Mesendoderm (in vitro differentiated cells): ENCODE results near the gene CPA1.

ENCODE experiments used
- DNase-seq: peaks from one replicate; pipeline ENCODE4 v3.0.0; 2013
- H2AK5ac ChIP-seq: 2 replicates; pipeline ENCODE4 v1.6.1; 2013; ENCODE audit warnings: low read length, inconsistent platforms
- H2BK120ac ChIP-seq: 2 replicates; pipeline ENCODE4 v1.6.1; 2013; ENCODE audit warnings: low read depth, mild to moderate bottlenecking, low read length, moderate library complexity, mixed read lengths
- H2BK15ac ChIP-seq: replicated peaks from 2 replicates; pipeline ENCODE4 v1.6.1; 2013; ENCODE audit warnings: low read depth, mild to moderate bottlenecking, moderate library complexity
- H2BK5ac ChIP-seq: 2 replicates; pipeline ENCODE4 v1.6.1; 2013; ENCODE audit warnings: low read length, inconsistent platforms
- H3K18ac ChIP-seq: 2 replicates; pipeline ENCODE4 v1.6.1; 2013; ENCODE audit warnings: mild to moderate bottlenecking, low read length, mixed read lengths
- H3K23ac ChIP-seq: one replicate; pipeline ENCODE4 v1.6.1; 2013; ENCODE audit warnings: low read length
- H3K27ac ChIP-seq: 2 replicates; pipeline ENCODE4 v1.5.1; 2013; ENCODE audit warnings: low read depth, mild to moderate bottlenecking, inconsistent platforms, low read length, moderate library complexity
- H3K27me3 ChIP-seq: 2 replicates; pipeline ENCODE4 v1.6.1; 2013; ENCODE audit warnings: low read length, control low read depth, mild to moderate bottlenecking, inconsistent platforms; ENCODE audit not compliant: insufficient read depth, poor library complexity
- H3K36me3 ChIP-seq: 2 replicates; pipeline ENCODE4 v1.6.1; 2013; ENCODE audit warnings: low read length, inconsistent platforms; ENCODE audit not compliant: control insufficient read depth, insufficient read depth
- H3K4ac ChIP-seq: one replicate; pipeline ENCODE4 v1.6.1; 2013; ENCODE audit warnings: low read depth, mild to moderate bottlenecking, low read length, moderate library complexity
- H3K4me1 ChIP-seq: 2 replicates; pipeline ENCODE4 v1.6.1; 2013; ENCODE audit warnings: low read depth, low read length, inconsistent platforms; ENCODE audit not compliant: control insufficient read depth
- H3K4me2 ChIP-seq: 2 replicates; pipeline ENCODE4 v1.6.1; 2013; ENCODE audit warnings: low read length
- H3K4me3 ChIP-seq: 2 replicates; pipeline ENCODE4 v1.5.1; 2013; ENCODE audit warnings: mild to moderate bottlenecking, low read length
- H3K56ac ChIP-seq: one replicate; pipeline ENCODE4 v1.6.1; 2013; ENCODE audit warnings: low read length
- H3K79me1 ChIP-seq: 2 replicates; pipeline ENCODE4 v1.6.1; 2013; ENCODE audit warnings: low read length, inconsistent platforms
- H3K79me2 ChIP-seq: 2 replicates; pipeline ENCODE4 v1.6.1; 2013; ENCODE audit warnings: mild to moderate bottlenecking, low read length; ENCODE audit not compliant: control insufficient read depth, insufficient read depth
- H3K9ac ChIP-seq: 2 replicates; pipeline ENCODE4 v1.6.1; 2013; ENCODE audit warnings: low read length, inconsistent platforms
- H4K5ac ChIP-seq: one replicate; pipeline ENCODE4 v1.6.1; 2013; ENCODE audit warnings: low read length
- H4K8ac ChIP-seq: one replicate; pipeline ENCODE4 v1.6.1; 2013; ENCODE audit warnings: low read depth, mild to moderate bottlenecking, control low read depth, low read length, moderate library complexity
- WGBS: extraction: QIAGEN DNeasy Blood & Tissue Kit; methylation state at CpG from one replicate; pipeline ENCODE4 v1.1.7; 2013; ENCODE audit warnings: low lambda C conversion rate, missing lambda C conversion rate; ENCODE audit not compliant: insufficient coverage; ENCODE audit errors: extremely low coverage; 5-methylcytosine and 5-hydroxymethylcytosine counted together

The CPA1 gene

DNA sequence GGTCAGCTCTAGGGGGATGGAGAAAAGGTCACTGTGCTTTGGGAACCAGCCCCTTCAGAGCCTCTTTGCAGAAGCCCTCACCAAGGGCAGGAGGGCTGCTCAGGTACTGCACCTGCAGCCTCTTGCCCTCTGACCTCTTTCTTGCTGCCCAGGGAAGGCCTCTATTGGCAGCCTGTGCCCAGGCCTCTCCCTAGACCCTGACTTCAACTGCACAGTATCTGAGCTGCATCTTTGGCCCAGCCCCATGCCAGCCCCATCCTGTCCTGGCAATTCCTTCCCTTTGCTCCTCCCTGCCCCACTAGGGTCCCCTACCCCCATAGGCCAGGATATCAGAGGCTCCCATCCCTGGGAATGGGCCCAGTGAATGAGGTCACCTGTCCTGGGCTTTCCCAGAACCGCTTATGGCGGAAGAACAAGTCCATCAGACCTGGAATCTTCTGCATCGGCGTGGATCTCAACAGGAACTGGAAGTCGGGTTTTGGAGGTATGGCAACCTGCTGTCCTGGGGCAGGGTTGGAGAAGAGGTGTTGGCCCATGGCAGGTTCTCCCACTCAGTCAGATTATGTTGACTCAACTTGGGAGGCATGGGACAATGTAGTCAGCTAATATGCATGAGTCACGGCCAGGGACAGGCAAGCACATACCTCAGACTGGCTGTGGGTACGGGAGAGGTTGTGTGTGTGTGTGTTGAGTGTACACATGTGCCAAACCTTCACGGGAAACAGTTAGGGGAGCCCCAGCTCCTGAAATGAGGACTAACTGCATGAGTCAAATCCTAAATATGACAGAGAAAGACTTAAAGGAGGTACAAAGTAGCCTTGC lies 17.1 kb upstream of the CPA1 start:
- DNase-seq, result peak; percentile 45
- no peak overlapping the region for H3K9ac ChIP-seq
- H2BK5ac ChIP-seq, result no peak overlapping the region
- H3K36me3 ChIP-seq, result no peaks in the 10 kb centered on the region
- H4K8ac ChIP-seq, result no peak overlapping the region
- no peak overlapping the region for H2AK5ac ChIP-seq
- no peaks in the 10 kb centered on the region for H3K79me2 ChIP-seq
- no peak overlapping the region for H3K27ac ChIP-seq
- no peak overlapping the region for H2BK120ac ChIP-seq
- no peak overlapping the region for H3K4ac ChIP-seq
- H3K4me1 ChIP-seq, result no peaks in the 10 kb centered on the region
- no peak overlapping the region for H3K23ac ChIP-seq
- H2BK15ac ChIP-seq, result no peak overlapping the region
- no peak overlapping the region for H3K4me3 ChIP-seq
- H3K27me3 ChIP-seq, result no peaks in the 10 kb centered on the region
- no peak overlapping the region for H3K18ac ChIP-seq
- no CpG with 5 or more reads among the region's 8 CpGs for whole genome bisulfite sequencing
- no peaks in the 10 kb centered on the region for H3K79me1 ChIP-seq
- H3K56ac ChIP-seq, result no peak overlapping the region
- H4K5ac ChIP-seq, result no peak overlapping the region
- H3K4me2 ChIP-seq, result no peak overlapping the region

DNA sequence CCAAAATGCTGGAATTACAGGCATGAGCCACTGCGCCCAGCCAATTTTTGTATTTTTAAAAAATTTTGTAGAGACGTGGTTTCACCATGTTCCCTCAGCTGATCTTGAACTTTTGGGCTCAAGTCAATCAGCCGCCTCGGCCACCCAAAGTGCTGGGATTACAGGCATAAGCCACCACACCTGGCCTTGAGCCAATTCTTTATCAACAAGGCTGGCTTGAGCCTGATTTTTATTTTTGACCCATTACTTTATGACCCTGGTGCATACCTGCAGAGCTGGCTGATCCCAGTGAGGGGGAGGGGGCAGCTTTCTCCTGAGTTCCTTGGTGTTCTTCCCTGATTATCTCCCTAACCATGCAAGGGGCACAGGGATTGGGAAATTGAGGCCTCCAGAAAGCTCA lies 15.8 kb upstream of the CPA1 start:
- no peaks in the 10 kb centered on the region for H3K79me2 ChIP-seq
- no peak overlapping the region for H3K27ac ChIP-seq
- no peak overlapping the region for H3K23ac ChIP-seq
- DNase-seq, result no peak
- no peaks in the 10 kb centered on the region for H3K4me1 ChIP-seq
- no peak overlapping the region for H2BK5ac ChIP-seq
- no peak overlapping the region for H4K8ac ChIP-seq
- no peaks in the 10 kb centered on the region for H3K36me3 ChIP-seq
- H3K79me1 ChIP-seq, result no peaks in the 10 kb centered on the region
- H3K4me3 ChIP-seq, result no peak overlapping the region
- no peak overlapping the region for H3K4me2 ChIP-seq
- H4K5ac ChIP-seq, result no peak overlapping the region
- no peak overlapping the region for H2BK120ac ChIP-seq
- H2BK15ac ChIP-seq, result no peak overlapping the region
- no CpG with 5 or more reads among the region's 4 CpGs for WGBS
- no peak overlapping the region for H3K4ac ChIP-seq
- H3K56ac ChIP-seq, result no peak overlapping the region
- no peak overlapping the region for H3K18ac ChIP-seq
- no peak overlapping the region for H3K9ac ChIP-seq
- no peaks in the 10 kb centered on the region for H3K27me3 ChIP-seq
- H2AK5ac ChIP-seq, result no peak overlapping the region

DNA sequence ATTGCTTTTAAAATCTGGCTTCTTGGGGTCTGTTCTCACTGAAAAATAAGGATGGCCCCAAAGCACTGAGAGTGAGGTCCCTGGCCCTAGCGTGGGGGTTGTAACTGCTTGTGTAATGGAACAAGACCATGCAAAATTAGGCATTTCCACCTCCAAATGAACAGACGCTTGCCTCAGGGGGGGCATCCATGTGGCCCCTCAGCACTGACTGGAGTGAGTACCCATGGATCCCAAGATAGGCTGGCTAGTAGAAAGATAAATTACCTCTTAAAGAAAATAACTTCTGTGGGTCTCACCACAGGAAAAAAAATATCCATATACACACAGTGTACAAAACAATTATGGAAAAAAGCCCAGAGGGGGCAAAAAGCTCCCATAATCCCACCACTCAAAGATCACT lies 15.2 kb upstream of the CPA1 start:
- H2BK120ac ChIP-seq, result no peak overlapping the region
- H2AK5ac ChIP-seq, result no peak overlapping the region
- no peak overlapping the region for H3K23ac ChIP-seq
- H4K8ac ChIP-seq, result no peak overlapping the region
- H2BK5ac ChIP-seq, result no peak overlapping the region
- H3K4ac ChIP-seq, result no peak overlapping the region
- H3K18ac ChIP-seq, result no peak overlapping the region
- H3K36me3 ChIP-seq, result no peaks in the 10 kb centered on the region
- H3K27me3 ChIP-seq, result no peaks in the 10 kb centered on the region
- no peak overlapping the region for H4K5ac ChIP-seq
- no peaks in the 10 kb centered on the region for H3K4me1 ChIP-seq
- no peak for DNase-seq
- H3K9ac ChIP-seq, result no peak overlapping the region
- no peak overlapping the region for H3K4me3 ChIP-seq
- H3K79me1 ChIP-seq, result no peaks in the 10 kb centered on the region
- H3K79me2 ChIP-seq, result no peaks in the 10 kb centered on the region
- H3K27ac ChIP-seq, result no peak overlapping the region
- H3K4me2 ChIP-seq, result no peak overlapping the region
- WGBS, result no CpG with 5 or more reads among the region's 2 CpGs
- H3K56ac ChIP-seq, result no peak overlapping the region
- no peak overlapping the region for H2BK15ac ChIP-seq

DNA sequence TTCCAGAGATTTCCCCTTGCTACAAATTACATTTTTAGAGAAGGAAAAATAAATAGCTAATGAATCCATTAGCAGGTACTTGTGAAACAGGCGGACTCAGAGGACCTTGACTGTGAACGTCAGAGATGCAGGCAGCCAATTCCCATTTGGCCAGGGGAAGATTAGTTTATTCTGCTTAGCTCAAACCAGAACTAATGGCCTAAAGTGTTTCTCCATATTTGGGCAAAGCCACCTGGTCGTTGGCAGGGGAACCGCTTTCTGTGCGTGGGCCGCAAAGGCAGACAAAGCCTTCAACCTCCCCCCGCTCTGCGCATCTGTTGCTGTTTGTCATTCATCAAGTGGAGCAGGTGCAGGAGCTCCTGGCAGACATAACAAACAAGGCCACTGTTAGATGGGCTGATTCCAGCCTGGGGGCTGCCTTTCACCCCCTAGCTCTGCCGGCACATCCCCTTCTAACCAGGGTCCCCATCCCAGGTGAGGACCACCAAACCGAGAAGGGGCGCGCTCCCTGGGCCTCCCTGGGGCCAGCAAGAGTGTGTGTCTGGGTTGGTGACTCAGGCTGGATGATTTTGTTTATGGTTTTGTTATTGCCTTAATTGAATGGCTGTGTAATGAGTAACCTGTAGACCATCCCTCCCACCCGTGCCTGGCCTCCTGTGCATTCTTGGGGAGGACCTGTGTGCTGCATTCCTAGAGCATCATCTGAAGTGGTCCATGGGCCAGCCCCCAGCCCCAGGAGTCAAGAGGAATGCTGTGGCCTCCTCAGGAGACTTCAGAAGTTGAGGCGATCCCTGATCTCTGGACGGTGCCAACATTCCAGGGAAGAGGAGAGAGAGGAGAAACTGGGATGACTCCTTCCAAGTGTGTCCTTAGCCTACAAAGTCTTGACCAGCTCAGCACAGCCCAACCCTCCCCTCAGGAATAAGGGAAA lies 14.5 kb upstream of the CPA1 start:
- Histone ChIP-seq H3K79me1 (no peaks in the 10 kb centered on the region), H4K8ac (no peak overlapping the region), H3K79me2 (no peaks in the 10 kb centered on the region), H3K4me2 (no peak overlapping the region), H3K27me3 (no peaks in the 10 kb centered on the region), H3K27ac (no peak overlapping the region), H3K9ac (no peak overlapping the region), H3K36me3 (no peaks in the 10 kb centered on the region), H2BK5ac (no peak overlapping the region), H2BK15ac (no peak overlapping the region), H3K4me3 (no peak overlapping the region), H2AK5ac (no peak overlapping the region), H2BK120ac (no peak overlapping the region), H3K56ac (no peak overlapping the region), H4K5ac (no peak overlapping the region), H3K18ac (no peak overlapping the region), H3K4ac (no peak overlapping the region), H3K23ac (no peak overlapping the region), H3K4me1 (no peaks in the 10 kb centered on the region)
- no CpG with 5 or more reads among the region's 15 CpGs for WGBS
- peak; percentile 33 for DNase-seq

DNA sequence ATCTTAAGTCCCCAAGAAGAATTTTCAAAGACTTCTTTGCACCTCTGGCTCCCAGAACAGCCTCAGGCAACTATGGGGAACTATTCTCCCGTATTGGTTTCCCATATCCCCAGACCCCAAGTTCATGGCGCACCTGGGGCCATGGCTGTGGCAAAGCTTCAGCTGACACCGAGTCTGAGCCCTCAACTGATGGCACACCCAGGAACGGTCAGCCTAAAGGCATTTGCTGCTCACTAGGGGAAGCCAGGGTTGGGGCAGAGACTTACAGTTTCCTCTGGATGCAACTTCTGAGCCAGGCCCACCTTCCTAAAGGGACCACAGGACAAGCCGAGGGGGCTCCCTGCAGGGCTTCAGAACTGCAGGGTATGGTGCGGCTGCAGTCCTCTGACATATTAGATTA lies 13.7 kb upstream of the CPA1 start:
- no peak overlapping the region for H3K27ac ChIP-seq
- WGBS, result no CpG with 5 or more reads among the region's 6 CpGs

More for the DNA sequence above, 13.7 kb upstream of the CPA1 start:
- H3K23ac ChIP-seq, result no peak overlapping the region
- no peak overlapping the region for H2BK5ac ChIP-seq
- H3K9ac ChIP-seq, result no peak overlapping the region
- H3K4me1 ChIP-seq, result no peaks in the 10 kb centered on the region
- no peaks in the 10 kb centered on the region for H3K79me1 ChIP-seq
- H4K5ac ChIP-seq, result no peak overlapping the region
- no peak overlapping the region for H4K8ac ChIP-seq
- no peak overlapping the region for H3K4me2 ChIP-seq
- no peak overlapping the region for H3K56ac ChIP-seq
- H3K36me3 ChIP-seq, result no peaks in the 10 kb centered on the region
- H3K4me3 ChIP-seq, result no peak overlapping the region
- no peak overlapping the region for H2AK5ac ChIP-seq
- H2BK15ac ChIP-seq, result no peak overlapping the region
- no peaks in the 10 kb centered on the region for H3K27me3 ChIP-seq
- no peak overlapping the region for H2BK120ac ChIP-seq
- no peak overlapping the region for H3K18ac ChIP-seq
- DNase-seq, result no peak
- H3K79me2 ChIP-seq, result no peaks in the 10 kb centered on the region
- no peak overlapping the region for H3K4ac ChIP-seq
